Central memory CD4-positive, alpha-beta T cell (primary cell): ENCODE data around the gene SYT1.
"Not testable (repeated sequence)": the region's sequence is repeated elsewhere in the genome, so short reads cannot be mapped to it uniquely, and the experiment has no call there.

Experiments used
- DNase-seq: peaks from one replicate; pipeline ENCODE4 v3.0.0; 2022

The SYT1 gene

GRCh38 chr12:79415321-79415720, 550.7 kb downstream of the SYT1 start:
- no peak for DNase-seq

- no peak for DNase-seq
Measured at GRCh38 chr12:79415746-79416435, 551.3 kb downstream of the SYT1 start.

GRCh38 chr12:79420146-79420618, 555.6 kb downstream of the SYT1 start:
- no peak for DNase-seq

GRCh38 chr12:79421236-79421740, 556.7 kb downstream of the SYT1 start:
- DNase-seq = no peak

- DNase-seq = no peak
Measured at GRCh38 chr12:79422060-79422812, 557.7 kb downstream of the SYT1 start.

- DNase-seq = no peak
Measured at GRCh38 chr12:79423560-79423959, 559.0 kb downstream of the SYT1 start.

GRCh38 chr12:79424109-79424721, 559.6 kb downstream of the SYT1 start:
- no peak for DNase-seq

- no peak for DNase-seq
Measured at GRCh38 chr12:79426121-79426520, 561.5 kb downstream of the SYT1 start.

- not testable (repeated sequence) for DNase-seq
Measured at GRCh38 chr12:79426744-79427143, 562.2 kb downstream of the SYT1 start.

GRCh38 chr12:79433465-79434072, 569.0 kb downstream of the SYT1 start:
- DNase-seq = no peak

- no peak for DNase-seq
Measured at GRCh38 chr12:79434561-79434960, 570.0 kb downstream of the SYT1 start.

GRCh38 chr12:79435742-79436141, 571.2 kb downstream of the SYT1 start:
- DNase-seq = no peak

- no peak for DNase-seq
Measured at GRCh38 chr12:79438480-79439174, 574.1 kb downstream of the SYT1 start.

- DNase-seq = no peak
Measured at GRCh38 chr12:79439175-79439825, 574.7 kb downstream of the SYT1 start.

GRCh38 chr12:79441534-79441933, 577.0 kb downstream of the SYT1 start:
- DNase-seq = no peak

GRCh38 chr12:79442396-79442795, 577.8 kb downstream of the SYT1 start:
- no peak for DNase-seq

- no peak for DNase-seq
Measured at GRCh38 chr12:79444089-79444488, 579.5 kb downstream of the SYT1 start.

GRCh38 chr12:79448816-79449215, 584.2 kb downstream of the SYT1 start:
- DNase-seq = no peak

- DNase-seq = no peak
Measured at GRCh38 chr12:79451365-79451764, 586.8 kb downstream of the SYT1 start.

- no peak for DNase-seq
Measured at GRCh38 chr12:79451978-79452377, 587.4 kb downstream of the SYT1 start.

GRCh38 chr12:79452906-79453305, 588.3 kb downstream of the SYT1 start:
- DNase-seq = no peak

GRCh38 chr12:79453820-79454219, 589.2 kb downstream of the SYT1 start:
- no peak for DNase-seq
